NCI-H460 (cell line): ENCODE data around the gene CHD6. TPM values are rescaled to one million over a fixed set of nuclear protein-coding genes. Genes with fewer than 3 reads are reported as not detected.

Experiments used
- DNase-seq: peaks from one replicate; pipeline ENCODE4 v3.0.0-alpha.2; 2016; ENCODE audit warnings: low read depth; ENCODE audit errors: extremely low read depth
- total RNA-seq: library from RNA; depleted of rRNA; stranded (reverse); fragments of >200 nt; shearing (Covaris generic); gene quantifications from 2 replicates; pipeline ENCODE4 v1.2.3, GENCODE V29; 2014

Gene CHD6
- total RNA-seq, 1 experiment from 2014 or later = 17.6 TPM

DNA sequence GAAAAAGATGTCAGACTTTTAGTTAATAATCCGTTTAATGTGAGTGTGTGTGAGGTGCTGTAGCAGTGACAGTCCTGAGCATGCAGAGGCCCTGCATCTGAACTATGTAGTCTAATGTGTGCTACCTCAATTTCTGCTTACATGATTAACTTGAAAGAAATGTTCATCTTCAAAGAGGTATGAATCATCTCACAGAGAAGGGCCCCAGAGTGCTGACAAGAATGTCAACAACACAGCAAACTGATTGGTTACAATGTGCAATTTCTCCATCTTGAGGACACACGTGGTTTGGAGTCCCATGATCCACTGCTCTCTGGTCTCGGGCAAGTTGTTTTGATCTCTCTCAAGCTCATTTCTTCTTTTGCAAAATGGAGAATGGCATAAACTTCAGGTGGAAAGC is 189.9 kb downstream of the CHD6 start:
- no peak for DNase-seq

DNA sequence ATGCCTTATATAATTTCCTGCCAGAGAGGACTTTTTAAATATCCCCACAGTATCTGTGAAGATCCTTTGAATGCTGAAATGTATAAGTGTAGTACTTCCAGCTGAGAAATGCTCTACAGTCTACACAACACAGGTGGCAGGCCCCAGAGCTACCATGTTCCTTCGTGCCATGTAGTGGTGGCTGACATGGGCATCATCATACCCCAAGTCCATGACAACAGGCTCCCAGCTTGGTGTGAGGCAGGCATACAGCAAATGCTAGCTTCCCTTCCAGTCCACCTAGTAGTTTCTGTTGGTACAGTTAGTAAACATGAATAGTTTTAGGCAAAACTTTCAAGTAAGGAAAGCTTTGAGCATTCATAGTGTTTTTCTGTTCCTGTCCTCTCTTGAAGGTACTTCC is 190.3 kb downstream of the CHD6 start:
- DNase-seq = no peak

DNA sequence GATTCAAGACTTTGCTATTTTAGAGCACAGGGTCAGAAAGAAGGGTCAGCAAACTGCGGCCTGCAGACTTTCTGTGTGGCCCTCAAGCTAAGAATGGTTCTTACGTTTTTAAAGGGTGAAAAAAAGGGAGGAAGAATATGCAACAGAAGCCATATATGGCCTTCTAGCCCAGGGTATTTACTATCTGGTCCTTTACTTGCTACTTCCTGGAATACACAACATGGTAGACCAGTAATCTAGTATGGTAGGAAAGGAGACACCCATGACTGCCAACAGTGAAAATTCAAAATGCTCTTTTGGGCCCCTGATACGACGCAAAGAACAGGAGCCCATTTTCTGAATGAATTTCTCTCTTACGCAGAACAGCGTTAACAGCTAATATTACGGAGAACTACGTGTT is 191.2 kb downstream of the CHD6 start:
- no peak for DNase-seq

DNA sequence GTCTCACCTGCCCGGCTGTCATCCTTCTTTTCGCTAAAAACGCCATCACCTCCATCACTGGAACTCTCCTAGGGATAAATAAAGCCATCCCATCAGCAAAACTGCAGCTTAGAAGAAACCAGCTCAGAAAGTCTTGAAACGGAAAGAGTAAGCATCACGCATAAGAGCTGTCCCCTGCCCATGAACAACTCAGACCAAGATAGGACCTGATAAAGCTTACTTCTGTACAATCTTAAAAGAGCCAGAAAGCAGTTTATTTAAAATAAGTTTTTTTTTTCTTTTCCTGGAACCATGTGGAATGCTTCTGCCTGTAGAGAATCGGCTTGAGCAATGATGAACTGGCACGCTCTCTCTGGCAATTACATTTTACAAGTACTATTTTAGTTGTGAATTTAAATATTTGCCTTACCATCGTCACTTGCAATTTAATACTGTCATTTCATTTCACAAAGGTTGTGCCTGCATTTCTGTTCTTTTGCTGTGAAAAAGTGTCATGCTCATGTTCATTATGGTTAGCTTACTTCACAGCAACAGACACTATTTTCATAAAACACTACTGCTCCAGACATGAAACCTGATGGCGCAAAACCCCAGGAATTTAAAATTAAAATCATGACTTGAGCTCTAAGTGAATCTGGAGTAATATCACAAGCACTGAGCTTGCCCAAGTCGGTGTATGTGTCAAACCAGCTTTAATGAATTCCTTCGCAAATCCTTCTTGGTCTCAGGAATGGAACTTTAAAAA is 191.9 kb downstream of the CHD6 start:
- DNase-seq = no peak

DNA sequence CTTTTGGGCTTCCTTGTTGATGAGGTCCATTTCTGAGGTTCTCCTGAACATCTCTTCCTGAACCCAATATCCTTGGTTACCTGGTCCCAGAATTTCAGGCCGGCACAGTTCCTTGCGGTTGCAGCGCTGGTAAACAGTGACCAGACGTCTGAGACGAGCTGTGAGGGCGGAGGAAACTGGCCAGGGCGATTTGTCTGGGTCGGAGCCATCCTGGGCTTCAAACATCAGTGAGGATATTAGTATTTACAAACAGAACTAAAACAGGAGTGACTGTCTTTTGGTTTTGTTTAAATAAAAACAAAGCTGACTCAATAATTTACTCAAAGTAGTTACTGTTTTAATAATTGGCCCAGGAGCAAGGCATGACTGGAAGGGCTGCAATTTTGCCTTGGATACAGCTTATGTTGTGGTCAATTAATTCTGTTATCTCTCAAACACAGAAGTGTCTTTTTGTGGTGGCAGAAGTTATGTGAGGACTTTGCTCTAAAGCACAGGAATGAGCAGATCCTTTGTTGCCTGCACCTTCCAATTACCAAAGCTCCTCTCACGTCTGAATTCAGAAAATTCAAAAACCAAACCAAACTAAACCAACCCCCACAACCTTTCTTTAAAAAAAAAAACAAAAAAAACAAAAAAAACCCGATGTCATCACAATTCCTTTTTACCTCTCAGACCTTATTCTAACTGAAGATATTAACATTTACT is 192.8 kb downstream of the CHD6 start:
- no peak for DNase-seq

DNA sequence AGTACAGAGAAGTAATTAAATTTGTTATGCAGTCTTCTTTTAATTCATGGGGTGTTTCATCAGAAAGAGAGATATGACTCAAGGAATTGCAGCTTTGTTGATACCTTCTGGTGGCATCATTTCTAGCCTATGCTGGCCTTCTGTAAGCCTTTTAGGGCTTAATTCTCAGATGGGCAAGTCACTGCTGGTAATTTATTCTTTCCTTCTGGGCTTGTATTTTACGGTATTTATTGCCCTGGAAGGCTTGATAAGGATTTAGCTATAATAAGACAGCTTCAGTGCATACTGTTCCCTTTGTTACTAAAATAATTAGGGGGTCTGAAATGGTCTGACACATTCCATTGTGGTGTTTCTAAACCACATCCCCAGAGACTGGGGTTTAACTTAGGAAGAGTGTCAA is 193.6 kb downstream of the CHD6 start:
- DNase-seq = no peak

DNA sequence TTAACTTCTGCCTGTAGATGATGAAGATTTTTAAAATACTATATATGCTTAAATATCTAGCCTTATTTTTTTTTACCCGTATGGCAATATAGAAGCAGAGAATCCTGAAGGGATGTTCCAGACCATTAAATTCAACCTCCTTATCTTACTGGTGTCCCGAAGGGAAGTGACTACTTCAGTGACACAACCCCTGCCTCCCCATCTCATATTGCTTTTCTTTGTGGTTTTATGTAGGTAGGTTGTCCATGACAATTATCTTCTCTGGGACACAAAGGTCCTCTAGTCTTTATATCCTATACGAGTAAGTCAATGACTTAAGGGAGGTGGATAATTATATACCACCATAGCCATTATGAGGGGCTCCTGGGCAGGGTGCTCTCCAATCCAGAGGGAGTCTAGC is 194.2 kb downstream of the CHD6 start:
- no peak for DNase-seq

DNA sequence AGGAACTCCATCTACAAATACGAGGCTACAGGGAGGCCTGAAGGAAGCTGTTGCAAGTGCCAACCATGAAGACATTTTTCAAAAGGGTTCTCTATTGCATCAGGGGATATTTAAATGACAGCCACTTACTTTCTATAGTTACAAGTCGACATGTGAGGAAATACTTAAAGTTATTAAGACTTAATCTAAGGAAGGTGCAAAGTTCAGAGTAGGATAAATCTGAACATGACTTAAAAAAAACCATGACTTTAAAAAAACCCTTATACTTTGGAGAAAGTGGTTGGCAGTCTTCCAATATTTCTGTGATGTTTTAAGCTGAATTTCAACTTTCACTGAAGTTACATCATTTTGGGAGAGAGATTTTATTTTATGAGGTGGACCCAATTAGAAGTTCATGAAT is 195.2 kb downstream of the CHD6 start:
- no peak for DNase-seq

DNA sequence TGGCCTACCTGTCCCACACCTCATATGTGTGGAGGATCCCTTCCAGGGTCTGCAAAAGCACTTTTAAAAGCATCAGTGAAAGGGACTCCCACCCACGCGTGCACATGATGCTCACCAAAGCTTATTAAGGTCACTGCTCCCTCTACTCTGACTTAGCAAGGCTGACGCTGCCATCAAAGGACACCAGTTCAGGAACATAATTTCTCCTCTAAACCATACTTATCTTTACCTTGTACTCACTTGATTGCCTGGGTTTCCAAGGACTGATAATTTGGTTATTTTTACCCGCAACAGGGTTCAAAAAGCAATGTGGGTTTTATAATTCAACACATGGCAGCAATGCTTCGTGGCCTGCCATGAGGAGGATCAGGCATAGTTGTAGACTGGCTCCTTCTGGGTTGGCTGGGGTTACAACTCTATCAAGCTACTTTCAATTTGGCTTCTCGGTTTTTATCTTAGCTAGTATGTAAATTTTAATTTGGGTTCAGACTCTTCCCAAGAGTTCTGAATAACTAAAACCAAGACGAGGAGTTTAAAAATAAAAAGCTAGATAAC is 199.4 kb downstream of the CHD6 start:
- no peak for DNase-seq

DNA sequence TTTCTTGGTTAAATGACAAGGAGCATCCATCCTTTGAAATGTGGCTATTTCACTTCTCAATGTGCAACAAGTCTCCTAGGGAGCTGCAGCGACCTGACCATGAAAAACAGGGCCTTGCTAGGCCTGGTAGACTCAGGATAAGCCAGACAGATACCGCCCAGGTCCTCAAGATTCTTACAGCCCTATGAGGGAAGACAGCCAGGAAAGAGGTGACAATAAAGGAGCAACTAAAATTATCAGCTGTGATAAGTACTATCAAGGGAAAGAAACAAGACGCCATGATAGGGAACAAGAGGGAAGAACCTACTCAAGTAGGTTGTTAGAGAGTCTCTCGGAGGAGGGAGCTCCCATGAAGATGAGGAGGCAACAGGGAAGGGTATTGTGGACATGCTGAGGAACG is 200.1 kb downstream of the CHD6 start:
- no peak for DNase-seq

DNA sequence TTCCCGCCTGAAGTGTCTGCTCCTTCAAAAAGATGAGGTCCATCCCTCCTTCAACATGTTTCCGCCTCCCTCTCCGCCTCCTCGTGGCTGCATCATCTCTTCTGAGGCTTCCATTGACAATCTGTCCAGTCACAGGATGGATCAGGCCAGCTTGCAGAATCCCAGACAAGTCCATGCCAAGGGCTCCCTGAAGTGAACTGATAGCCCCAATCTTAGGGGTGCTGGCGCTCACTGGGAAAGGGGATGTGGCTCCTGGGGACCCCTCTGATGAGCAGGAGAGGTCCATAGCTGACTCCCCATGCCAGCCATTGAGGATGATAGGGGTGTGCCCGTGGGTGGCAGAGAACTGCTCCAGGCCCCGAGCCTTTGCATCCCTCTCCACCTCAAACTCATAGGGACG is 203.0 kb downstream of the CHD6 start:
- DNase-seq = no peak

DNA sequence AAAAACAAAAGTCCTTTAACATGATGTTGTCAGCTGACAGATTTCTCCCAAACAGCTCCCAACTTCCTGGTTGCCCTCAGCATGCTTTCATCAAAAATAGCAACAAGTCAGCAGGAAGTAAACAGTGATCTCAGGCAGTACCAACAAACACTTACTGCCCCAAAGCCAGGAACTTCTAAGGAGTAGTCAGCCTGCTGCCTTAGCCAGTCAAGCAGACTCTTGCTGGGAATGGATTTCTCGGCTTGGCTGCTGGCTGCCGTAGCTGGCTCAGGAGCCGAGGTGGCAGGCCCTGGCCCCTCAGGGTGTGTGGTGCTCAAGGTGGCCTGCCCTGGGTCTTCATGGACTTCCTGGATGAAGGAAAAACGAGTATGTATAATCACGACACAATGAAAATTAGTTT is 205.0 kb downstream of the CHD6 start:
- no peak for DNase-seq

DNA sequence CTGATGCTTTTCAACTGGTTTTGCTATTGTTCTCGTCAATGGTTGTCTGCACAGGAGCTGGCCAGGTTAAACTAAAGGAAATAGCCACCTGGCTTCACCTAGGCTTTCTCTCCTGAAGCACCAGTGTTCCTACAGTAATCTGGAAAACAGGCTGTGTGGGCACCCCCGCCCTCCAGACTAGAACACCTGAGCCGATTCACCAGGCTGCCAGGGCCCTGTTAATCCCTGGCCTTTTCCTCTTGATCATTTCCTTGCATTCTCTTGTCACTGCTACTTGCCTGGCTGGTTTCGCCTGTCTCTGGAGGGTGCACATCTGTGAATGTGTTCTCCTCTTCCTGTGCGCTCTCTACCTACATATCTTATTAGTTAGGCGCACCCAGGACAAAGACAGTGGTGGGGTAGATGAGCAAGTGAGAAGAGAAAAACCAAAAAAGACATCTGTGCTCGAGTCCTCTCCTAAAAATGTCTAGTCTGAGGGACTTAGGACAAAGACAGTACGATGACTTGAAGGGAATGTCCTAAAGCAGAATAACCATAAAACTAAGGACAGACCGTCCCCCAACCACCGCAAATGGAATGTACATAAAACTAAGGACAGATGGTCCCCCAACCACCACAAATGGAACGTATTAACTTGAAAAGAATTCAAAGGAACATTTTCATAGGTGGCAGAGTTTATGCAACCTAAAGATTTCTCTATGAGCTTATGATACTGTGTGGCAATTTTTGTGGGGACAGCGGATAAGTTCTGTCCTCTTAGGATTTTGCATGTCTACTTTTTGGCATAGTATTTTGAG is 205.7 kb downstream of the CHD6 start:
- DNase-seq = no peak

DNA sequence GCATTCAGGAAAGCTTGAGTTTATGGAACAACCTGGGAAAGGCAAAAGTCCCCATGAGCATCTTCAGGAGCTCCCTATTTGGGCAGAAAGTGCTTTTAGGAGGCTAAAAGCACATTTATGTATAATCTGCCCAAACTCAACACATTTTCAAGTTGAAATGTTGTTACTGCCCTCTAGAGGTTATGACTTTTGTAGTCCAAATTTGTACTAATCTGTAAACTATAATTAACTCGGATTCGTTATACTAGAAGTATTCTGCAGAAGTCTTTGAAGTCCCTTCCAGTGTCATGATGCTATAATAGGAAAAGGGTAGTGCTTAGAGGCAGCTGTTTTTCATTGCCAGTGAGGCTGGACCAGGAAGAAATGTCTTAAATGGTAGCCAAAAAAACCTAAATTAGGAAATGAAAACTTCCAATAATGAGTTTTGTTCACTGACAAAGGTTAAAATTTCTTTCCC is 206.8 kb downstream of the CHD6 start:
- no peak for DNase-seq

DNA sequence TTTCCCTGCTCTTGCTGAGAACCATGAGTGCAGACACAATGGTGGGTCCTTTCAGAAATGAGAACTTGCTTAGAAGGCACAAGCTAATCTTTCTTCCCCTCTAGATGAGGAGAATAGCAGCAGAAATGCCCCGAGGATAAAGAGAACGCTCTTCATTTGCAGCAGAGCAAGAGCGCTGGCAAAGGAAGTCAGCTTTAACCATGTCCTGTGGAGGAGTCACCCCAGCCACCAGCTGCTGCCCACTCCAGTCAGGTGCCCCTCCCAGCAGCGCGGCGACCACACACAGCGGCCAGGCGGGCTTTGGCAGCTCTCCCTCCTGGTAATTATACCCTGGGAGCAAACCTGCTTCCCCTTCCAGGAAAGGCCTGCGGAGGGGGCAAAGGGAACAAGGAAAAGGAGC is 209.2 kb downstream of the CHD6 start:
- no peak for DNase-seq

DNA sequence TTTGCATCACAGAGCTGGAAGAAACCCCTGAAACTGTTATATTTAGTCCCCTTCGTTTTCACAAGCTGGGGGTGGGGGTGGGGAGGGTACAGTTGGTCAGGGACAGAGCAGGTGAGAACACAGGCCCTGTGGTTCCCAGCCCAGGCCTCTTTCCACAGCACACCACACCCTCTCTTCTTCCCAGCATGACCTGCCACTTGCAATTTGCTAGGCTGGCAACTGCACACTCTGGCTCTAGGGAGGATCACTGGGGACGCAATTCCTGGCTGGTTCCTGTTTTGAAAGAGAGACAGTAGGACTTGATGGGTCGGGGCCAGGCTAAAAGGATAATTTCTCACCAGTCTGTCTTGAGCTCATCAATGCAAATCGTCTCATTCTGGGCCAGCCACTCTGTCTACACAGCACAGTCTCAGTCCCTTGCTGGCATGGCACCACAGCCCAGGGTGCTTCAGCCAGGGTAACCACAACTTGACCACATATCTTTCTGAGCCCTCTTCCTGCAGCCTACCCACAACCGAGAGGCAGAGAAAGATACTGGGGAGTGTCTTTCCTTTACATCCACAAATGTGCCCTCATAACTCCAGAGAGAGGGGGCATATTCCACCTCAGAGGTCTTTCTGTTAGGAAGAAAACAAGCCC is 209.9 kb downstream of the CHD6 start:
- no peak for DNase-seq

DNA sequence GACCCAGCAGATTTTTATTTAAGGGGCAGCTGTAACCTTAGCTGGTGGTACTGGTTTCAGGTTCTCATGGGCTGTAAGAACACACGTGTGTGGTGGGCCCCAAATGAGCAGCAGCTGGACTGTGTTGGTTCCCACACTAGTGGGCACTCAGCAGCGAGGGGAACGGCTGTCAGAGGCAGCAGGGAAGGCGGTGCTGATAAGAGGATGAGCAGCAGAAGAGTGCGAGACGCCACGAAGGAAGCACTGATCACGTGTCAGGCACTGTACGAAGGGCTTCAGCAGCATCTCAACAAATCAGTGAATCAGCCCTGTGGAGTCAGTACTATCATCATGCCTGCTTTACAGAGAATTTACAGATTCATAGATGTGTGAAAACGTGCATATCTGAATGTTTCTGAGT is 210.6 kb downstream of the CHD6 start:
- DNase-seq = no peak

DNA sequence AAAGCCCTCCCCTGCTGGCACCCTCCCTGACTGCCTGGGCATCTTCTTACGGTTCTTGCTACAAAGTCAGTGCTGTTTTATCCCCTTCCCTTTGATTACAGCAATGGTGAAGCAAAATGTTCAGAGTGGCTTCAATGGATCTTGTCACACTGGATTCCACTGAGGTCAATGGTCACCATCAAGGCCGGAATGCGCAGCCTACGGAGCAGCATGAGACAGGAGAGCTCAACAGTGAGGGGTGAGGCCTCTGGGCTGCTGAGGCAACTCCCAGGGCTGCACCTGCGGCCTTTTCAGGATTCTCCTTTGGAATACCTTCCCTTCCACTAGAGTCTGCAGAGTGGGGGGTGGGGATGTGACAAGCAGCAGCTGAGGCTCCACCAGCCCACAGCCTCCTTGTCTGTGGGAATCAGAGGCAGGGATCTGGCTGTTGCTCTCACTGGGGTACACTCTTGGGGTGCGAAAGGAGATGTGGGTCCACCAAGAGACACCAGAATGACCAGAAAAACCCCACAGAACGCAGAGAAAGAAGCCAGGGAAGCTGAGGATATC is 211.2 kb downstream of the CHD6 start:
- DNase-seq = no peak

DNA sequence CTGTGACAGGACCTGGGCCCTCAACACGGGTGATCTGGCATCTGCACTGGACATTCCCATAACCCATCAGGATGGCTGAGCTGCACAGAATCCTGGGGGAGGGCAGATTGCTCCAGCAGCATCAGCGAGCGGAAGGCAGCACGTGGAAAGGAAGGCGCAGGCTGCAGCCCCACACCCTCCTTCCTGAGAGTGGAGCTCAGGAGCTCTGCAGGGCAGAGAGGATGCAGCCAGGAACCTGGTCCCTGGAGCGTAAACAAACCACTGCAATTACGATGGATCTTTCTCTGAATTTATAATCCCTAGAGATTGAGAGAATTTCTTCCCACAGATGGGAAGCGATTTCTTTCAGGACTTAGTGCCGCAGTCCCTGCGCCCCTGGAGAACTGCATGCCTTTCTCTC is 211.8 kb downstream of the CHD6 start:
- no peak for DNase-seq

DNA sequence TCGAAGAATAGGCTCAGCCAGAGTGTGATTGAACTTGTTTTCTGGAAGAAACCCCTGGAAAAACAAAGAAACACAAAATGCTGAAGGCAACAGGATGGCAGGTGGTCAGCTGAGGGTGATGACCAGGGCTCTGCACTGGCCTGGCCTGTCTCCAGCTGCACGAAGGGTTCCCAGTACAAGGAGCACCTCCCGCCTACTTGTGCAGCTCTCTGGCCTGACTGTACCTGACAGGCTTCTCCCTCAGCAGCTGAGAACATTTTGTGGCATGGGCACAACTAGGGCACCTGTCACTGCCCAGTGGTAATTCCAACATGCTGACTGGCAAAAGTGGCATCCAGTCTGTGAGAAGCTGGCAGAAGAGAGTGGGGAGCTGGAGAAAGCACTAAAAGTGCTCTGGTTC is 212.7 kb downstream of the CHD6 start:
- no peak for DNase-seq

DNA sequence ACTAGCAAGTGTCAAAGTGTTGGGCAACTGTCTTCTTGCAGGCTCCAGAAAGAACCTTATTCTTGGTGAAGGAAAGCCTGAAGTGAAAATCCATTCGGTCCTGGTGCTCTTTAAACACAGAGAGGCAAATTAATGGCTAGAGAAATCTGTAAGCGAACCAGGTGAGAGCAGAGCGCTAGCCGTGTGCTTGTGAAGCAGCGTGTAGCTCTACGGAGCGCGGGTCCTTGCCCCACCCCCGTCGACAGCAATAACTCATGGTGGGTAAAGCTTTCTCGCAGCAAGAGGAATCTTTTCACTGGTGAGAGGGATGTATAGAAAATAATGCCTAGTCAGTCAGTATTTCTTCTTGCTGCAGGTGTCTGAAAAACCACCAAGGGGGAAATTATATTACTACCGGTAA is 214.6 kb downstream of the CHD6 start:
- no peak for DNase-seq
